Adrenal gland (tissue), 5 donors: ENCODE results near the gene MRNIP.
"Not testable (repeated sequence)": the region's sequence is repeated elsewhere in the genome, so short reads cannot be mapped to it uniquely, and the experiment has no call there.

Source experiments
- CTCF ChIP-seq, 6 experiments: fragments of 450-650 bp in 4 of 6; fragments of 200-600 bp in 2 of 6; sonication (generic) in 1 of 6; IDR thresholded peaks; 1 replicate in 5 of 6; 2 replicates in 1 of 6; pipeline versions ENCODE4 v1.5.1 to v1.8.0; 2016 to 2021; ENCODE audit warnings: antibody characterized with exemption in 6 of 6, mild to moderate bottlenecking in 2 of 6, moderate library complexity in 1 of 6
- POLR2A ChIP-seq, 2 donors: fragments of 450-650 bp; IDR thresholded peaks; one replicate each; pipeline ENCODE4 v1.6.1; 2017; ENCODE audit warnings: antibody characterized with exemption in 2 of 2, mild to moderate bottlenecking in 2 of 2, moderate library complexity in 1 of 2
- donor health status: DM: no; HTN: no; CAD: no.

- TF ChIP-seq CTCF, POLR2A (IDR thresholded peaks at IDR 0.05): not testable (repeated sequence)
These were observed 12.9 kb upstream of the MRNIP start for GRCh38 chr5:179871533-179871932.
